ENCODE results near the gene PMPCA. TPM values are rescaled to one million over a fixed set of nuclear protein-coding genes. Genes with fewer than 3 reads are reported as not detected.

The PMPCA gene
- total and polyA plus RNA-seq, 2 donors (not counting 3 experiments of a cell fraction or from before 2014, with no cell fraction given), result 69.0 to 75.3 TPM

DNA sequence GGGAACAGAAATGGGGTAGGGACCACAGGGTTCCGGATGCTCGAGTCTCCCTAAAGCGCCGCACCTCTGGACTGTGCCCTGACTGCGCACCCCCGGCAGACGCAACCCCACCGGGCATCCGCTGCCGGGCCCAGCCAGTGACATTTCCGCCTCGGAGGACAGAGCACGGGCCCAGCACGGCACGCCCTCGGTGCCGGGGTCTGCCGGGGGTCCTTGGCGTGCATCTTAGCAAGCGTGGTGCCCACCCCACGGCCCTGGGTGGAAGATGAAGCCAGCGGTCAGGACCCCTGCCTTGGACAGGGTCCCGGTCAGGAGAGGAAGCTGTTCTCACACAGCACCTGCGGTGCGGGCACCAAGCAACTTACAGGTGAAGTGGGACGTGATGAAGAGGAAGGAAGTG, 22.1 kb downstream of the PMPCA start:
- Histone ChIP-seq H4K20me1 (replicated peaks; ENCODE audit: control insufficient read depth, extremely low read depth, insufficient read depth, low read length) (no peaks in the 10 kb centered on the region), H3K36me3 (ENCODE audit: control insufficient read depth in 2 of 2, extremely low read depth in 1 of 2, insufficient read depth in 2 of 2, low read length in 2 of 2) (peaks cover 2 to 17% of the 10 kb centered on the region in 2 experiments), H3K4me3 (replicated peaks in 1 of 3; ENCODE audit: insufficient read depth in 1 of 3, low read depth in 1 of 3, low read length in 3 of 3) (no peak overlapping the region), H3K79me2 (ENCODE audit: control insufficient read depth, insufficient read depth, low read length) (peaks cover 29% of the 10 kb centered on the region), H3K9me1 (replicated peaks; ENCODE audit: control insufficient read depth, extremely low read depth, insufficient read depth, low read length) (no peaks in the 10 kb centered on the region), H3K27me3 (ENCODE audit: control insufficient read depth in 2 of 2, insufficient read depth in 2 of 2, low read length in 2 of 2) (no peaks in the 10 kb centered on the region), H3K4me1 (ENCODE audit: control insufficient read depth, extremely low read depth, insufficient read depth, low read length) (peaks cover 6% of the 10 kb centered on the region), H2AFZ (ENCODE audit: low read depth, low read length) (no peak overlapping the region), H3K9ac (replicated peaks; ENCODE audit: extremely low read depth, insufficient read depth, low read length) (no peak overlapping the region), H3K27ac (ENCODE audit: insufficient read depth, low read depth, low read length) (no peak overlapping the region), H3K9me3 (replicated peaks; ENCODE audit: control insufficient read depth, insufficient read depth, low read length) (no peaks in the 10 kb centered on the region), H3K4me2 (ENCODE audit: insufficient read depth, low read length) (no peak overlapping the region)
- intact Hi-C loops (cut with micrococcal nuclease) (no loop called here), dilution Hi-C loops (cut with MboI; ENCODE audit: extremely low pct_ligation_motif_present, low sequenced_read_pairs) (no loop called here)
- TF ChIP-seq POLR2AphosphoS5 (IDR thresholded peaks at IDR 0.05; ENCODE audit: insufficient read depth, low read depth, low read length) (no peak), GATA2 (IDR thresholded peaks at IDR 0.05; ENCODE audit: insufficient read depth, insufficient read length, low read depth, low read length) (no peak), FOS (IDR thresholded peaks at IDR 0.05; ENCODE audit: borderline replicate concordance, insufficient read depth, low read length) (no peak), POLR2A (IDR thresholded peaks at IDR 0.05; ENCODE audit: low read depth, low read length) (no peak), EZH2 (IDR thresholded peaks at IDR 0.05; ENCODE audit: borderline replicate concordance, low read depth, low read length, severe bottlenecking) (no peak), MYC (IDR thresholded peaks at IDR 0.05; ENCODE audit: low read depth, low read length) (no peak), JUN (IDR thresholded peaks at IDR 0.05; ENCODE audit: borderline replicate concordance, insufficient read depth, insufficient read length, low read depth) (no peak)
- TF ChIP-seq, protein P1, sequence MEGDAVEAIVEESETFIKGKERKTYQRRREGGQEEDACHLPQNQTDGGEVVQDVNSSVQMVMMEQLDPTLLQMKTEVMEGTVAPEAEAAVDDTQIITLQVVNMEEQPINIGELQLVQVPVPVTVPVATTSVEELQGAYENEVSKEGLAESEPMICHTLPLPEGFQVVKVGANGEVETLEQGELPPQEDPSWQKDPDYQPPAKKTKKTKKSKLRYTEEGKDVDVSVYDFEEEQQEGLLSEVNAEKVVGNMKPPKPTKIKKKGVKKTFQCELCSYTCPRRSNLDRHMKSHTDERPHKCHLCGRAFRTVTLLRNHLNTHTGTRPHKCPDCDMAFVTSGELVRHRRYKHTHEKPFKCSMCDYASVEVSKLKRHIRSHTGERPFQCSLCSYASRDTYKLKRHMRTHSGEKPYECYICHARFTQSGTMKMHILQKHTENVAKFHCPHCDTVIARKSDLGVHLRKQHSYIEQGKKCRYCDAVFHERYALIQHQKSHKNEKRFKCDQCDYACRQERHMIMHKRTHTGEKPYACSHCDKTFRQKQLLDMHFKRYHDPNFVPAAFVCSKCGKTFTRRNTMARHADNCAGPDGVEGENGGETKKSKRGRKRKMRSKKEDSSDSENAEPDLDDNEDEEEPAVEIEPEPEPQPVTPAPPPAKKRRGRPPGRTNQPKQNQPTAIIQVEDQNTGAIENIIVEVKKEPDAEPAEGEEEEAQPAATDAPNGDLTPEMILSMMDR (IDR thresholded peaks at IDR 0.05; ENCODE audit: extremely low read depth in 1 of 2, insufficient read depth in 1 of 2, low read depth in 1 of 2, low read length in 2 of 2), result no peak
- TF ChIP-seq, protein P2, sequence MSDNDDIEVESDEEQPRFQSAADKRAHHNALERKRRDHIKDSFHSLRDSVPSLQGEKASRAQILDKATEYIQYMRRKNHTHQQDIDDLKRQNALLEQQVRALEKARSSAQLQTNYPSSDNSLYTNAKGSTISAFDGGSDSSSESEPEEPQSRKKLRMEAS (IDR thresholded peaks at IDR 0.05; ENCODE audit: insufficient read depth, insufficient read length), result no peak
- BruUV-seq (replicated peaks), result no TSS peak
- no peak for FAIRE-seq
- ChIA-PET POLR2A (no interaction called here), CTCF (no interaction called here)
- DNase-seq (ENCODE audit: low read depth, low spot score), result no peak

Data from endothelial cell of umbilical vein (primary cell).